ENCODE results near the gene PASK. TPM values are rescaled to one million over a fixed set of nuclear protein-coding genes. Genes with fewer than 3 reads are reported as not detected.

PASK gene
- total RNA-seq, 4 donors from 2014 or later: 1.6 to 6.5 (median 4.4) TPM

DNA sequence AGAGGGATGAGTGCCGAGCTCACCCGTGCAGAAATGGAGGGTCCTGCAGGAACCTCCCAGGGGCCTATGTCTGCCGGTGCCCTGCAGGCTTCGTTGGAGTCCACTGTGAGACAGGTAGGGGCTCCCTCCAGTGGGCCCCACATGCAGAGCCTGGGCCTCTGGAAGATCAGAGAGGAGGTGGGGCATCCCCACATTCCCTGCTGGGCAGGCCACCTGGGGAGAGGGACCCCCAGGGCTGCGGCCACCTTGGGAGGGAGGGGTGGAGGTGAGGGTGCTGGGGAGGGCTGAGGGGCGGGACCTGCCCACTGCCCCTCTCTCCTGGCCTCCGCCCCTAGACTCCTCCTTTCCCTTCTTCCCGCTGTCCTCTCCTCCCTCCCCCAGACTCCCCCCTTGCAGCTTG, 85.7 kb downstream of the PASK start:
- H3K27ac ChIP-seq: no peak overlapping the region
- no peak for ATAC-seq
- peaks cover 34% of the 10 kb centered on the region for H3K27me3 ChIP-seq
- TF ChIP-seq POLR2AphosphoS5 (IDR thresholded peaks at IDR 0.05): no peak
- TF ChIP-seq, protein P1, sequence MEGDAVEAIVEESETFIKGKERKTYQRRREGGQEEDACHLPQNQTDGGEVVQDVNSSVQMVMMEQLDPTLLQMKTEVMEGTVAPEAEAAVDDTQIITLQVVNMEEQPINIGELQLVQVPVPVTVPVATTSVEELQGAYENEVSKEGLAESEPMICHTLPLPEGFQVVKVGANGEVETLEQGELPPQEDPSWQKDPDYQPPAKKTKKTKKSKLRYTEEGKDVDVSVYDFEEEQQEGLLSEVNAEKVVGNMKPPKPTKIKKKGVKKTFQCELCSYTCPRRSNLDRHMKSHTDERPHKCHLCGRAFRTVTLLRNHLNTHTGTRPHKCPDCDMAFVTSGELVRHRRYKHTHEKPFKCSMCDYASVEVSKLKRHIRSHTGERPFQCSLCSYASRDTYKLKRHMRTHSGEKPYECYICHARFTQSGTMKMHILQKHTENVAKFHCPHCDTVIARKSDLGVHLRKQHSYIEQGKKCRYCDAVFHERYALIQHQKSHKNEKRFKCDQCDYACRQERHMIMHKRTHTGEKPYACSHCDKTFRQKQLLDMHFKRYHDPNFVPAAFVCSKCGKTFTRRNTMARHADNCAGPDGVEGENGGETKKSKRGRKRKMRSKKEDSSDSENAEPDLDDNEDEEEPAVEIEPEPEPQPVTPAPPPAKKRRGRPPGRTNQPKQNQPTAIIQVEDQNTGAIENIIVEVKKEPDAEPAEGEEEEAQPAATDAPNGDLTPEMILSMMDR (IDR thresholded peaks at IDR 0.05): no peak
- no peak for TF ChIP-seq EP300 (IDR thresholded peaks at IDR 0.05)
- no peak for TF ChIP-seq POLR2A (IDR thresholded peaks at IDR 0.05)
- WGBS, 2 donors (ENCODE audit: low coverage in 1 of 2): no CpG with 5 or more reads among the region's 8 CpGs
- H3K4me3 ChIP-seq: no peak overlapping the region
- H3K36me3 ChIP-seq: peaks cover 0 to 31% of the 10 kb centered on the region in 2 donors
- peaks cover 0 to 11% (median 0%) of the 10 kb centered on the region in 3 donors for H3K4me1 ChIP-seq
- H3K9me3 ChIP-seq: no peaks in the 10 kb centered on the region

DNA sequence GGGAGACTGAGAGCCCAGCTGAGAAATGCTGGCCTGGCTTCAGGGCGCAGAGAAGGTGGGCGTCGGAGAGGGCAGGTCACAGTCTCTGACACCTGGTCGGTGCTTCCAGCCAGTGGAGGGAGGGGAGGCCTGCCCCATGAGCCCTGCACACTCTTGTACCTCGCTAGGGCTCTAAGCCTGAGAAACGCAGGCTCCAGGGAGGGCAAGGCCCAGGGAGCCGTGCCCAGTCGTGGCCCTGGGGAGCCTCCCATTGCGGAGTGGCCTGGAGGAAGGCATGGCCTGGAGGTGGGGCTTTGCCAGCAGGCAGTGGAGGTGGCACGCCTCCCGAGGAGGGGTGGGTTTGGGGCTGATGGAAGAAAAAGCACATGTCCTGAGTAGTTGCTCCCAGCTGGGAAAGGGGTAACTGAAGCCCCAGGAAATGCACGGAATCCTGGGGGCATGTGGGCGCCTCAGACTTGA, 86.2 kb downstream of the PASK start:
- ATAC-seq: no peak
- no CpG with 5 or more reads among the region's 13 CpGs for WGBS, 2 donors (ENCODE audit: low coverage in 1 of 2)
- H3K4me3 ChIP-seq: no peak overlapping the region

DNA sequence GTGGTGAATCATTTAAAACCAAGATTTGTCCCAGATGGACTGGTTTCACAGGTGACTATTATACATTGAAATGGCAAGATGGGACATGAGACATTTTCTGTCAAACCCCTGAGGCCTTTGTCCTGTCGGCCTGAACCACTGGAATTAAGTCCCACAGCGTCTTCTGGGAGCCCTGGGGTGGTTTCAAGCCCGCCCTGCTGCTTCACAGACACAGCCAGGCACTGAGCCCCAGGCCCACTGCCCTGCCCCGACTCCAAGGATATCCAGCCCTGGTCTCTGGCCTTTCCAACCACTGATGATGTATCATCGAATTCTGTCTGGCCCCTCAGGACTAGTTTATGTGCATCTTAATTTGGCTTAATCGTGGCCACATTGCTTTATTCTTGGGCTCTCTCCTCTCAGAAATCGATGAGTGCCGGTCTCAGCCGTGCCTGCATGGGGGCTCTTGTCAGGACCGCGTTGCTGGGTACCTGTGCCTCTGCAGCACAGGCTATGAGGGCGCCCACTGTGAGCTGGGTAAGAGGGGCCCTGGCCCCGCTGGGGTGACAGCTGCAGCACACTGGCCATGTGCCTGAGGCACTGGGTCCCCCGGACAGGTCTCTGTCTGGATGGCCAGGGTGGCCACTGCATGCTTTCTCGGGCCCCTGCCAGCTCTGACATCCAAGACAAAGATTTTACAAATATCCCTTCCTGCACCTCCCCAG, 86.7 kb downstream of the PASK start:
- 20 to 66% methylated on average over 1 to 8 of the region's 15 CpGs for WGBS, 2 donors (ENCODE audit: low coverage in 1 of 2)
- TF ChIP-seq POLR2A (IDR thresholded peaks at IDR 0.05) (no peak), POLR2AphosphoS5 (IDR thresholded peaks at IDR 0.05) (no peak), EP300 (IDR thresholded peaks at IDR 0.05) (no peak)
- TF ChIP-seq, protein P1 (IDR thresholded peaks at IDR 0.05): no peak
- H3K9me3 ChIP-seq: no peaks in the 10 kb centered on the region
- H3K4me3 ChIP-seq: no peak overlapping the region
- H3K27ac ChIP-seq: no peak overlapping the region
- peaks cover 33% of the 10 kb centered on the region for H3K27me3 ChIP-seq
- ATAC-seq: no peak
- H3K36me3 ChIP-seq: peaks cover 0 to 21% of the 10 kb centered on the region in 2 donors
- H3K4me1 ChIP-seq: peaks cover 0 to 11% (median 0%) of the 10 kb centered on the region in 3 donors

More for the DNA sequence above, 86.2 kb downstream of the PASK start:
- Histone ChIP-seq H3K9me3 (no peaks in the 10 kb centered on the region), H3K36me3 (peaks cover 0 to 26% of the 10 kb centered on the region in 2 donors), H3K27me3 (peaks cover 33% of the 10 kb centered on the region), H3K27ac (no peak overlapping the region), H3K4me1 (peaks cover 0 to 11% (median 0%) of the 10 kb centered on the region in 3 donors)
- TF ChIP-seq POLR2AphosphoS5 (IDR thresholded peaks at IDR 0.05): no peak

DNA sequence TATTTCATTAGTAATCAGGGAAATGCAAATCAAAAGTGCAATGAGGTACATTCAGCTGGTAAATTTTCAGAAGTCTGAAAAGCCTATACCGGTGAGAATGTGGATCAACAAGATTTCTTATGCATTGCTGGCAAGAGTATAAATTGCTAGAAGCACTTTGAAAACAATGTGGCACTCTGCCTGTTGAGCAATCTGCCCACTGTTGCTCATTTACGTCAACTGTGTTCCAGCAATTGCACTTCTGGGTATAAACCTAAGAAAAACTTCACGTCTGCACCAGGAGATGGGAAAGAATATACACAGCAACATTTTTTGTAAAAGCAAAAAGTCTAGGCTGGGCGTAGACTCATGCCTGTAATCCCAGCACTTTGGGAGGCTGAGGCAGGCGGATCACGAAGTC, 88.0 kb downstream of the PASK start:
- Histone ChIP-seq H3K4me1 (peaks cover 0 to 11% (median 0%) of the 10 kb centered on the region in 3 donors), H3K36me3 (peaks cover 0 to 10% of the 10 kb centered on the region in 2 donors), H3K27ac (no peak overlapping the region), H3K9me3 (no peaks in the 10 kb centered on the region), H3K27me3 (peaks cover 33% of the 10 kb centered on the region), H3K4me3 (no peak overlapping the region)
- TF ChIP-seq POLR2AphosphoS5 (IDR thresholded peaks at IDR 0.05) (peak; percentile 8), POLR2A (IDR thresholded peaks at IDR 0.05) (no peak), EP300 (IDR thresholded peaks at IDR 0.05) (no peak)
- TF ChIP-seq, protein P1 (IDR thresholded peaks at IDR 0.05): no peak
- WGBS, 2 donors (ENCODE audit: low coverage in 1 of 2): 71 to 76% methylated on average over 6 of the region's 6 CpGs
- no peak for ATAC-seq

Small RNA genes within 50 kb of the gene (small RNA-seq; reads per million reads assigned to genes)
- gene AC005237.2: 0 reads per million in 4 donors

Other genes with a start within 250 kb of the PASK start
- not detected for gene CROCC2, start 243.1 kb downstream of the PASK start, total RNA-seq
- gene SNED1, start 150.9 kb downstream of the PASK start, total RNA-seq: 10 to 100 TPM in 2 of 4 donors, 1 to 10 TPM in 2; 8.3 to 29.9 (median 14.6) TPM
- 10 to 100 TPM; 27.1 to 33.0 (median 32.1) TPM for gene MTERF4, start 47.2 kb downstream of the PASK start, total RNA-seq
- 10 to 100 TPM; 62.3 to 90.7 (median 73.3) TPM for gene PPP1R7, start 995 bp upstream of the PASK start, total RNA-seq
- under 1 TPM; 0.16 to 0.81 (median 0.53) TPM for gene ANO7, start 39.2 kb upstream of the PASK start, total RNA-seq
- gene HDLBP, start 166.2 kb upstream of the PASK start, total RNA-seq: 100 to 1,000 TPM; 279 to 367 (median 295) TPM
- 100 to 1,000 TPM; 317 to 360 (median 330) TPM for gene SEPTIN2, start 166.5 kb upstream of the PASK start, total RNA-seq
- 10 to 100 TPM; 27.6 to 44.0 (median 35.9) TPM for gene FARP2, start 206.8 kb upstream of the PASK start, total RNA-seq

Data from gastroesophageal sphincter (tissue), 4 donors.